B cell (primary cell): Measurements from ENCODE around the gene ITPR2. TPM values are rescaled to one million over a fixed set of nuclear protein-coding genes. Genes with fewer than 3 reads are reported as not detected.

Experiments
- ATAC-seq: fragments of 200-7000 bp; cut with Tn5 transposase; one replicate; pipeline ENCODE4 v1.10.0; 2021; ENCODE audit warnings: low read depth, mild to moderate bottlenecking, moderate number of reproducible peaks, moderate library complexity
- CTCF ChIA-PET: fragments of 350-600 bp; sonication (Branson Sonifier 250); formaldehyde crosslinking; loops from one replicate; lab custom pipeline; 2021; ENCODE audit warnings: antibody characterized with exemption, inconsistent platforms; lab: Charles Lee
- POLR2A ChIA-PET: fragments of 350-600 bp; sonication (Branson Sonifier 250); formaldehyde crosslinking; loops from one replicate; lab custom pipeline; 2021; ENCODE audit warnings: antibody characterized with exemption; lab: Charles Lee
- DNase-seq: peaks from one replicate; pipeline ENCODE4 v3.0.0; 2013
- H2AFZ ChIP-seq: 2 replicates; pipeline ENCODE4 v1.6.1; 2012; ENCODE audit warnings: mild to moderate bottlenecking, low read depth, low read length; ENCODE audit not compliant: insufficient read depth, poor library complexity, severe bottlenecking
- H3K27ac ChIP-seq, 2 donors: 1 replicate in 1 of 2; 2 replicates in 1 of 2; pipeline ENCODE4 v1.5.1; 2012 to 2013; ENCODE audit warnings: low read length in 2 of 2, mild to moderate bottlenecking in 2 of 2, moderate library complexity in 1 of 2
- H3K27me3 ChIP-seq, 4 experiments: fragments of 200-600 bp in 1 of 4; sonication (generic) in 1 of 4; replicated peaks in 1 of 4; 1 replicate in 2 of 4; 2 replicates in 2 of 4; pipeline versions ENCODE4 v1.6.1 to v1.7.0; 2013 to 2016; ENCODE audit warnings: low read length in 3 of 4, mild to moderate bottlenecking in 2 of 4, mixed read lengths in 1 of 4, moderate library complexity in 1 of 4; ENCODE audit not compliant: insufficient read depth in 4 of 4, control insufficient read depth in 3 of 4; ENCODE audit errors: control extremely low read depth in 1 of 4
- H3K36me3 ChIP-seq, 2 experiments: replicated peaks in 1 of 2; 1 replicate in 1 of 2; 2 replicates in 1 of 2; pipeline versions ENCODE4 v1.6.1 to v1.7.1; 2013; ENCODE audit warnings: low read length in 1 of 2; ENCODE audit not compliant: insufficient read depth in 2 of 2, control insufficient read depth in 1 of 2; ENCODE audit errors: control extremely low read depth in 1 of 2, extremely low read depth in 1 of 2
- H3K4me1 ChIP-seq, 2 donors: fragments of 200-600 bp in 1 of 2; sonication (generic) in 1 of 2; 1 replicate in 1 of 2; 2 replicates in 1 of 2; pipeline versions ENCODE4 v1.5.1 to v1.6.1; 2013 to 2017; ENCODE audit warnings: low read length in 2 of 2; ENCODE audit not compliant: control insufficient read depth in 2 of 2, insufficient read depth in 2 of 2
- H3K4me2 ChIP-seq: replicated peaks from 2 replicates; pipeline ENCODE3; 2012; ENCODE audit warnings: mild to moderate bottlenecking, low read depth, low read length; ENCODE audit not compliant: poor library complexity, severe bottlenecking
- H3K4me3 ChIP-seq, 5 experiments: fragments of 200-600 bp in 1 of 5; sonication (generic) in 1 of 5; 1 replicate in 3 of 5; 2 replicates in 2 of 5; pipeline versions ENCODE4 v1.5.1 to v1.7.0; 2011 to 2016; ENCODE audit warnings: low read length in 4 of 5, mild to moderate bottlenecking in 4 of 5, low read depth in 2 of 5, control low read depth in 1 of 5, moderate library complexity in 1 of 5; ENCODE audit not compliant: insufficient read depth in 1 of 5; ENCODE audit errors: control extremely low read depth in 1 of 5, extremely low read depth in 1 of 5
- H3K79me2 ChIP-seq: fragments of 200-600 bp; sonication (generic); one replicate; pipeline ENCODE4 v1.6.0; 2016; ENCODE audit warnings: low read length; ENCODE audit not compliant: control insufficient read depth, insufficient read depth
- H3K9ac ChIP-seq: fragments of 200-600 bp; sonication (generic); 2 replicates; pipeline ENCODE4 v1.6.1; 2017; ENCODE audit warnings: mild to moderate bottlenecking, low read length, moderate library complexity
- H3K9me3 ChIP-seq, 3 donors: one replicate each; pipeline versions ENCODE4 v1.6.1 to v1.7.1; 2013; ENCODE audit warnings: low read length in 2 of 3; ENCODE audit not compliant: control insufficient read depth in 2 of 3, insufficient read depth in 1 of 3; ENCODE audit errors: control extremely low read depth in 1 of 3
- H4K20me1 ChIP-seq: 2 replicates; pipeline ENCODE4 v1.6.0; 2012; ENCODE audit warnings: mild to moderate bottlenecking, low read length; ENCODE audit not compliant: insufficient read depth, control insufficient read depth, poor library complexity, severe bottlenecking
- H3K27ac Mint-ChIP-seq: one replicate; pipeline ENCODE4 v1.8.0; 2021; ENCODE audit warnings: mixed read lengths
- H3K27me3 Mint-ChIP-seq: one replicate; pipeline ENCODE4 v1.8.0; 2021; ENCODE audit warnings: mixed read lengths
- H3K4me1 Mint-ChIP-seq: one replicate; pipeline ENCODE4 v1.8.0; 2021; ENCODE audit warnings: mixed read lengths
- H3K4me3 Mint-ChIP-seq: one replicate; pipeline ENCODE4 v1.8.0; 2021; ENCODE audit warnings: mixed read lengths
- H3K9me3 Mint-ChIP-seq: one replicate; pipeline ENCODE4 v1.8.0; 2022; ENCODE audit warnings: mixed read lengths; ENCODE audit not compliant: insufficient read depth
- CTCF ChIP-seq: fragments of 200-600 bp; IDR thresholded peaks from one replicate; pipeline ENCODE4 v1.8.0; 2022; ENCODE audit warnings: antibody characterized with exemption, mild to moderate bottlenecking
- EZH2 ChIP-seq: IDR thresholded peaks from 2 replicates; pipeline ENCODE4 v1.6.1; 2012; ENCODE audit warnings: borderline replicate concordance, low read depth, mild to moderate bottlenecking, moderate library complexity, low read length; ENCODE audit not compliant: insufficient read depth, poor library complexity, severe bottlenecking
- WGBS: methylation state at CpG from one replicate; pipeline ENCODE4 v1.1.5; 2013; ENCODE audit warnings: missing lambda C conversion rate; ENCODE audit not compliant: insufficient coverage; 5-methylcytosine and 5-hydroxymethylcytosine counted together
- intact Hi-C: fragments of 100-400 bp; cut with micrococcal nuclease; formaldehyde crosslinking; loops from one replicate; pipeline ENCODE4 v1.10.0; 2022
- polyA plus RNA-seq: library from polyadenylated mRNA; depleted of rRNA; stranded (reverse); fragments of >200 nt; gene quantifications from 2 replicates; pipeline ENCODE4 v1.2.3, GENCODE V29; 2012
- total RNA-seq, 2 donors: library from RNA; stranded (reverse); fragments of 120-200 nt in 1 of 2; gene quantifications; 1 replicate in 1 of 2; 2 replicates in 1 of 2; pipeline versions ENCODE4 v1.2.3 to v1.2.4, GENCODE V29; 2013 to 2022

ITPR2 gene
- total and polyA plus RNA-seq, 2 donors (not counting 1 experiment from before 2014, with no cell fraction given) = 4.3 to 113 TPM

GRCh38 chr12:26810330-26810729, 22.7 kb downstream of the ITPR2 start:
- H3K4me1 Mint-ChIP-seq = peaks cover 10% of the 10 kb centered on the region
- H4K20me1 ChIP-seq = peaks cover 23% of the 10 kb centered on the region
- H3K9ac ChIP-seq = no peak overlapping the region
- no peak overlapping the region for H3K4me3 Mint-ChIP-seq
- intact Hi-C loops = no loop called here
- DNase-seq (no peak), ATAC-seq (no peak)
- no peaks in the 10 kb centered on the region for H3K9me3 Mint-ChIP-seq
- H3K9me3 ChIP-seq = no peaks in the 10 kb centered on the region
- peaks cover 0 to 4% of the 10 kb centered on the region in 2 donors for H3K4me1 ChIP-seq
- H3K27ac ChIP-seq = no peak overlapping the region
- H3K36me3 ChIP-seq = peaks cover 2 to 4% of the 10 kb centered on the region in 2 experiments
- no peak overlapping the region for H3K4me3 ChIP-seq
- 97% methylated on average over 4 of the region's 4 CpGs for WGBS
- no peak overlapping the region for H2AFZ ChIP-seq
- H3K4me2 ChIP-seq = no peak overlapping the region
- ChIA-PET POLR2A (no interaction called here), CTCF (interaction anchor here (1.6 to 1.8 kb wide), 2 partner anchors 22 to 75 kb away, joined by 3 to 4 read pairs; no protein-coding TSS in a partner anchor)
- no peaks in the 10 kb centered on the region for H3K27me3 Mint-ChIP-seq
- H3K27ac Mint-ChIP-seq = no peak overlapping the region
- TF ChIP-seq CTCF (no peak), EZH2 (no peak)
- peaks cover 47% of the 10 kb centered on the region for H3K79me2 ChIP-seq
- no peaks in the 10 kb centered on the region for H3K27me3 ChIP-seq

- Mint-ChIP-seq H3K9me3 (no peaks in the 10 kb centered on the region), H3K4me1 (peaks cover 10% of the 10 kb centered on the region), H3K27ac (no peak overlapping the region), H3K27me3 (no peaks in the 10 kb centered on the region), H3K4me3 (no peak overlapping the region)
- no peak overlapping the region for H3K27ac ChIP-seq
- no peak overlapping the region for H3K4me3 ChIP-seq
- no peaks in the 10 kb centered on the region for H3K9me3 ChIP-seq
- no peaks in the 10 kb centered on the region for H3K27me3 ChIP-seq
- POLR2A ChIA-PET = no interaction called here
- no peak overlapping the region for H3K4me2 ChIP-seq
- DNase-seq (no peak), ATAC-seq (no peak)
- intact Hi-C loops = no loop called here
- peaks cover 24% of the 10 kb centered on the region for H4K20me1 ChIP-seq
- peaks cover 0 to 4% of the 10 kb centered on the region in 2 donors for H3K4me1 ChIP-seq
- CTCF ChIA-PET = interaction anchor here (1.6 to 1.8 kb wide), 2 partner anchors 23 to 75 kb away, joined by 3 to 4 read pairs; no protein-coding TSS in a partner anchor
- no peak overlapping the region for H3K9ac ChIP-seq
- peaks cover 49% of the 10 kb centered on the region for H3K79me2 ChIP-seq
- H2AFZ ChIP-seq = no peak overlapping the region
- WGBS = 83% methylated on average over 1 of the region's 6 CpGs
- H3K36me3 ChIP-seq = peaks cover 2 to 4% of the 10 kb centered on the region in 2 experiments
- TF ChIP-seq EZH2 (no peak), CTCF (no peak)
Measured at GRCh38 chr12:26809611-26810285, 23.2 kb downstream of the ITPR2 start.
